ENCODE results near the gene FKBP8. TPM values are rescaled to one million over a fixed set of nuclear protein-coding genes. Genes with fewer than 3 reads are reported as not detected.
A peak's percentile ranks its signal among the peaks of the same experiment; 100 is the strongest.
"Not testable (repeated sequence)": the region's sequence is repeated elsewhere in the genome, so short reads cannot be mapped to it uniquely, and the experiment has no call there.

FKBP8 gene
- total RNA-seq (2021; ENCODE audit: unreplicated experiment), result 261 TPM
- 319 and 380 TPM in 2 replicates for polyA plus RNA-seq (2012)
- percentile 70 among the genes with signal in this experiment for Bru-seq, nascent RNA
- BruChase-seq, experiment 1, labeled RNA remaining after a 6-hour chase, result percentile 84 among the genes with signal in this experiment
- BruChase-seq, experiment 2, labeled RNA remaining after a 2-hour chase, result percentile 77 among the genes with signal in this experiment
- long read RNA-seq, transcript FKBP8-201 (9 exons, 1,710 nt), result minor isoform, 152 of 473 reads
- long read RNA-seq, transcript FKBP8-213 (9 exons, 1,849 nt), result major isoform, 204 of 473 reads
- long read RNA-seq, partial matches to known transcripts, result 67 of 473 reads
- long read RNA-seq, other reads (novel, unspliced or antisense), result 44 of 473 reads

GRCh38 chr19:18542941-18543813 is at the start of gene FKBP8:
FKBP8 (minus strand) TSS chr19:18543573; CDS start chr19:18541970, 1,603 bp downstream.
- Histone ChIP-seq H3K4me3 (replicated peaks in 1 of 2; ENCODE audit: low read depth in 1 of 2, low read length in 2 of 2) (peak within 1 kb of the TSS; percentile 76), H3K36me3 (ENCODE audit: control insufficient read depth in 1 of 2, insufficient read depth in 2 of 2, low read length in 2 of 2) (peaks cover 14 to 21% of the 10 kb centered on the region in 2 experiments; a peak in 3 of 4 replicates), H2AFZ (ENCODE audit: low read depth, low read length, poor library complexity, severe bottlenecking) (no peak within 1 kb of the TSS), H3K4me2 (ENCODE audit: low read length) (peak within 1 kb of the TSS; percentile 97), H3K4me1 (ENCODE audit: control insufficient read depth in 1 of 2, insufficient read depth in 2 of 2, low read length in 2 of 2) (peaks cover 8 to 18% of the 10 kb centered on the region in 2 experiments), H3K27me3 (ENCODE audit: insufficient read depth, low read length) (no peaks in the 10 kb centered on the region), H4K20me1 (ENCODE audit: insufficient read depth) (no peaks in the 10 kb centered on the region), H3K9me3 (ENCODE audit: control insufficient read depth in 1 of 2, insufficient read depth in 1 of 2, low read depth in 1 of 2, low read length in 2 of 2) (no peaks in the 10 kb centered on the region), H3K9me2 (ENCODE audit: insufficient read depth) (no peaks in the 10 kb centered on the region), H3K79me2 (ENCODE audit: insufficient read depth, low read length) (peaks cover 17% of the 10 kb centered on the region), H3K9ac (ENCODE audit: low read length) (peak within 1 kb of the TSS; percentile 74), H3K27ac (ENCODE audit: low read depth, low read length) (peak within 1 kb of the TSS; percentile 80)
- ChIA-PET POLR2A (interaction anchor here (0.7 to 2.1 kb wide), 4 partner anchors 14 to 57 kb away, joined by 3 to 10 read pairs (median 6); partner anchors contain the start of gene KXD1), CTCF (no interaction called here), RAD21 (ENCODE audit: low non-redundant PET in 1 of 2, low total read pairs in 2 of 2, uncharacterized antibody in 2 of 2, unreplicated experiment in 2 of 2) (no interaction called here)
- intact Hi-C loops (cut with micrococcal nuclease), result no loop called here
- no TSS peak for BruUV-seq (replicated peaks)
- TF ChIP-seq SP1 (IDR thresholded peaks at IDR 0.05; ENCODE audit: low read depth) (peak; percentile 89), JUND (IDR thresholded peaks at IDR 0.05) (no peak), POLR2AphosphoS5 (IDR thresholded peaks at IDR 0.05; ENCODE audit: low read depth, low read length) (0 out of 2 replicates have a peak, but pooled peaks have one; percentile 1), CTCF (IDR thresholded peaks at IDR 0.05 in 2 of 3, conservative IDR thresholded peaks at IDR 0.05 in 1 of 3; ENCODE audit: borderline replicate concordance in 1 of 3, insufficient read depth in 1 of 3, low read depth in 2 of 3, low read length in 2 of 3) (no peak), CEBPB (IDR thresholded peaks at IDR 0.05; ENCODE audit: low read depth) (no peak)
- peak; percentile 65 for DNase-seq (ENCODE audit: low read depth, low spot score)
- peak; percentile 95 for ATAC-seq

- Histone ChIP-seq H3K79me2 (ENCODE audit: insufficient read depth, low read length) (peaks cover 13% of the 10 kb centered on the region; the same call in 1 of the 2 replicates), H3K4me1 (ENCODE audit: control insufficient read depth in 1 of 2, insufficient read depth in 2 of 2, low read length in 2 of 2) (peaks cover 22 to 50% of the 10 kb centered on the region in 2 experiments), H3K27ac (ENCODE audit: low read depth, low read length) (peak overlapping the region; percentile 42; the same call in 1 of the 2 replicates)
- RAD21 ChIA-PET (ENCODE audit: low non-redundant PET in 1 of 2, low total read pairs in 2 of 2, uncharacterized antibody in 2 of 2, unreplicated experiment in 2 of 2); H2AFZ ChIP-seq (ENCODE audit: low read depth, low read length, poor library complexity, severe bottlenecking); H3K9ac ChIP-seq (ENCODE audit: low read length); H3K36me3 ChIP-seq (ENCODE audit: control insufficient read depth in 1 of 2, insufficient read depth in 2 of 2, low read length in 2 of 2); H3K27me3 ChIP-seq (ENCODE audit: insufficient read depth, low read length); H4K20me1 ChIP-seq (ENCODE audit: insufficient read depth); POLR2A ChIA-PET; BruUV-seq (replicated peaks); H3K9me3 ChIP-seq (ENCODE audit: control insufficient read depth in 1 of 2, insufficient read depth in 1 of 2, low read depth in 1 of 2, low read length in 2 of 2); H3K4me3 ChIP-seq (replicated peaks in 1 of 2; ENCODE audit: low read depth in 1 of 2, low read length in 2 of 2); DNase-seq (ENCODE audit: low read depth, low spot score); ATAC-seq; H3K4me2 ChIP-seq (ENCODE audit: low read length); H3K9me2 ChIP-seq (ENCODE audit: insufficient read depth): not testable (repeated sequence)
- CTCF ChIA-PET, result interaction anchor here (1.7 to 7.5 kb wide), 3 partner anchors 80 to 254 kb away, joined by 4 to 39 read pairs (median 5); no protein-coding TSS in a partner anchor
- intact Hi-C loops (cut with micrococcal nuclease), result loop anchor here (5.0 kb wide), 2 partner anchors 45 to 125 kb away; partner anchors contain the start of gene KLHL26
Measured at GRCh38 chr19:18592732-18593131, 49.4 kb upstream of the FKBP8 start.
